Measurements from ENCODE around the gene PILRA. TPM values are rescaled to one million over a fixed set of nuclear protein-coding genes. Genes with fewer than 3 reads are reported as not detected.

The PILRA gene
- total and polyA plus RNA-seq, 2 of the 13 experiments (the other 11 are each of a cell fraction or from before 2014, with no cell fraction given): 0.13 to 1.3 TPM

GRCh38 chr7:100428967-100429636, 55.8 kb downstream of the PILRA start (continued):
- TF ChIP-seq ZNF430 (CRISPR knock-in tag; IDR thresholded peaks at IDR 0.05) (0 out of 2 replicates have a peak, but pooled peaks have one; percentile 27), TCF7 (IDR thresholded peaks at IDR 0.05; ENCODE audit: low read depth) (no peak), ZNF709 (CRISPR knock-in tag; IDR thresholded peaks at IDR 0.05) (no peak), ZNF326 (CRISPR knock-in tag; IDR thresholded peaks at IDR 0.05; ENCODE audit: borderline replicate concordance) (no peak), KLF16 (CRISPR knock-in tag; IDR thresholded peaks at IDR 0.05) (peak in 1 of 2 experiments; percentile 68; a peak in 1 of 4 replicates), MBD4 (IDR thresholded peaks at IDR 0.05; ENCODE audit: borderline replicate concordance, low read length) (no peak), ZNF350 (CRISPR knock-in tag; IDR thresholded peaks at IDR 0.05; ENCODE audit: borderline replicate concordance, low read depth) (no peak; the same call in 1 of the 2 replicates), ZBTB7B (CRISPR knock-in tag; IDR thresholded peaks at IDR 0.05) (no peak), ZNF550 (CRISPR knock-in tag; IDR thresholded peaks at IDR 0.05; ENCODE audit: borderline replicate concordance) (no peak), HMG20A (CRISPR knock-in tag; IDR thresholded peaks at IDR 0.05; ENCODE audit: borderline replicate concordance) (no peak), ATF4 (CRISPR knock-in tag; IDR thresholded peaks at IDR 0.05) (peak in 1 of 2 experiments; percentile 78; a peak in 2 of 4 replicates), ZNF660 (CRISPR knock-in tag; IDR thresholded peaks at IDR 0.05; ENCODE audit: borderline replicate concordance, low read depth) (no peak), ZNF749 (CRISPR knock-in tag; IDR thresholded peaks at IDR 0.05; ENCODE audit: borderline replicate concordance) (0 out of 2 replicates have a peak, but pooled peaks have one; percentile 24), CENPT (CRISPR knock-in tag; IDR thresholded peaks at IDR 0.05; ENCODE audit: low read depth) (no peak), AKNA (CRISPR knock-in tag; IDR thresholded peaks at IDR 0.05; ENCODE audit: borderline replicate concordance) (no peak), TAF15 (IDR thresholded peaks at IDR 0.05; ENCODE audit: low read depth, low read length, poor library complexity, severe bottlenecking) (peak; percentile 1), ZNF672 (CRISPR knock-in tag; IDR thresholded peaks at IDR 0.05) (no peak), RARA (CRISPR knock-in tag; IDR thresholded peaks at IDR 0.05) (no peak; the same call in 1 of the 2 replicates), FOXC1 (CRISPR knock-in tag; IDR thresholded peaks at IDR 0.05; ENCODE audit: borderline replicate concordance) (no peak), ZNF557 (CRISPR knock-in tag; IDR thresholded peaks at IDR 0.05) (peak; percentile 74; the same call in 1 of the 2 replicates)
- TF ChIP-seq, protein P1, sequence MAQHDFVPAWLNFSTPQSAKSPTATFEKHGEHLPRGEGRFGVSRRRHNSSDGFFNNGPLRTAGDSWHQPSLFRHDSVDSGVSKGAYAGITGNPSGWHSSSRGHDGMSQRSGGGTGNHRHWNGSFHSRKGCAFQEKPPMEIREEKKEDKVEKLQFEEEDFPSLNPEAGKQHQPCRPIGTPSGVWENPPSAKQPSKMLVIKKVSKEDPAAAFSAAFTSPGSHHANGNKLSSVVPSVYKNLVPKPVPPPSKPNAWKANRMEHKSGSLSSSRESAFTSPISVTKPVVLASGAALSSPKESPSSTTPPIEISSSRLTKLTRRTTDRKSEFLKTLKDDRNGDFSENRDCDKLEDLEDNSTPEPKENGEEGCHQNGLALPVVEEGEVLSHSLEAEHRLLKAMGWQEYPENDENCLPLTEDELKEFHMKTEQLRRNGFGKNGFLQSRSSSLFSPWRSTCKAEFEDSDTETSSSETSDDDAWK (CRISPR knock-in tag; IDR thresholded peaks at IDR 0.05): no peak

All from HepG2 (cell line).